Left kidney (tissue), 8 donors: ENCODE results near the gene TDRD9. TPM values are rescaled to one million over a fixed set of nuclear protein-coding genes. Genes with fewer than 3 reads are reported as not detected.
"Not testable (repeated sequence)": the region's sequence is repeated elsewhere in the genome, so short reads cannot be mapped to it uniquely, and the experiment has no call there.

Experiments
- DNase-seq: peaks from one replicate; pipeline ENCODE4 v3.0.0-alpha.2; 2013
- long read RNA-seq, 8 donors: transcript quantifications; one replicate each; lab custom pipeline, GENCODE V29; 2026
- polyA plus RNA-seq: library from polyadenylated mRNA; unstranded; fragments of 120-200 nt; gene quantifications from one replicate; pipeline ENCODE4 v1.2.1, GENCODE V29; 2013; ENCODE audit not compliant: insufficient read length

Gene TDRD9
- 7.2 TPM for polyA plus RNA-seq
- long read RNA-seq, donor 1, full-length matches to known transcripts: 1 of 1 reads
- long read RNA-seq, donor 1, partial matches to known transcripts: 0 of 1 reads
- long read RNA-seq, donor 1, other reads (novel, unspliced or antisense): 0 of 1 reads
- long read RNA-seq, donor 2, partial matches to known transcripts: 0 of 1 reads
- long read RNA-seq, donor 2, other reads (novel, unspliced or antisense): 0 of 1 reads
- long read RNA-seq, donor 3: 0 reads
- long read RNA-seq, donor 4: 0 reads
- long read RNA-seq, donor 5, partial matches to known transcripts: 0 of 1 reads
- long read RNA-seq, donor 5, other reads (novel, unspliced or antisense): 0 of 1 reads
- long read RNA-seq, donor 6: 0 reads
- long read RNA-seq, donor 7: 0 reads
- long read RNA-seq, donor 8: 0 reads

GRCh38 chr14:103928011-103928890, at the start of gene TDRD9:
TSS of gene TDRD9 (plus strand) at chr14:103928456. CDS start at chr14:103928510, 54 bp downstream.
- no peak for DNase-seq

GRCh38 chr14:103879118-103879569, 49.1 kb upstream of the TDRD9 start:
- no peak for DNase-seq

GRCh38 chr14:103879570-103880347, 48.5 kb upstream of the TDRD9 start:
- peak; percentile 65 for DNase-seq

GRCh38 chr14:103880348-103881267, 47.6 kb upstream of the TDRD9 start:
- DNase-seq: no peak

- no peak for DNase-seq
Measured at GRCh38 chr14:103881268-103882201, 46.7 kb upstream of the TDRD9 start.

GRCh38 chr14:103882503-103883262, 45.6 kb upstream of the TDRD9 start:
- no peak for DNase-seq

GRCh38 chr14:103883263-103883523, 45.1 kb upstream of the TDRD9 start:
- DNase-seq: no peak

- no peak for DNase-seq
Measured at GRCh38 chr14:103884854-103885253, 43.4 kb upstream of the TDRD9 start.

- DNase-seq: no peak
Measured at GRCh38 chr14:103885509-103885932, 42.7 kb upstream of the TDRD9 start.

GRCh38 chr14:103886304-103887169, 41.7 kb upstream of the TDRD9 start:
- peak; percentile 45 for DNase-seq

- DNase-seq: no peak
Measured at GRCh38 chr14:103887170-103887501, 41.1 kb upstream of the TDRD9 start.

- DNase-seq: no peak
Measured at GRCh38 chr14:103887557-103888115, 40.6 kb upstream of the TDRD9 start.

GRCh38 chr14:103889002-103889312, 39.3 kb upstream of the TDRD9 start:
- DNase-seq: not testable (repeated sequence)

GRCh38 chr14:103889313-103890051, 38.8 kb upstream of the TDRD9 start:
- no peak for DNase-seq

- no peak for DNase-seq
Measured at GRCh38 chr14:103890052-103890371, 38.2 kb upstream of the TDRD9 start.

GRCh38 chr14:103890821-103891666, 37.2 kb upstream of the TDRD9 start:
- no peak for DNase-seq
